Esophagus squamous epithelium (tissue), 4 donors: Measurements from ENCODE around the gene LEUTX.

ENCODE experiments used
- POLR2A ChIP-seq, 4 donors: fragments of 450-650 bp; IDR thresholded peaks; one replicate each; pipeline ENCODE4 v1.6.1; 2017; ENCODE audit warnings: antibody characterized with exemption in 4 of 4, mild to moderate bottlenecking in 4 of 4, moderate library complexity in 3 of 4
- TF ChIP-seq, protein P1 (sequence below), 6 experiments: fragments of 450-650 bp in 4 of 6; fragments of 200-600 bp in 2 of 6; sonication (generic) in 2 of 6; IDR thresholded peaks; one replicate each; pipeline ENCODE4 v1.5.1; 2016 to 2019; ENCODE audit warnings: antibody characterized with exemption in 6 of 6, mild to moderate bottlenecking in 4 of 6, moderate library complexity in 4 of 6

DNA sequence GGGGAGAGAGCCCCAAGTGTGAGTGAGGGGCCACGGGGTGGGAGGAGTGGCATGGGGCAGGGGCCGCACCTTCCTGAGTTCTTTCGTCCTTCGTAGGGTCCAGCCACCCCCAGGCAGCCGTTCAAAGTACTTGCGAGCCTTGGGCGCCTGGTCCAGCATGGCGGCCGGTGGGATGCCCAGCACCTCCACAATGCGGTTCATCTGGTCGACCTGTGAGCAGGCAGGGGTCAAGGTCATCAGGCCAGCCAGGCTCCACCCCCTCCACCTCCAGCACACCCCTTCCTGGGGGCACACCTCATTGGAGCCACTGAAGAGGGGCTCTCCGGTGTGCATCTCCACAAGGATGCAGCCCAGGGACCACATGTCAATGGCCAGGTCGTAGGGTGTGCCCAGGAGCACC, 48.6 kb downstream of the LEUTX start:
- TF ChIP-seq POLR2A (IDR thresholded peaks at IDR 0.05): no peak
- TF ChIP-seq, protein P1, sequence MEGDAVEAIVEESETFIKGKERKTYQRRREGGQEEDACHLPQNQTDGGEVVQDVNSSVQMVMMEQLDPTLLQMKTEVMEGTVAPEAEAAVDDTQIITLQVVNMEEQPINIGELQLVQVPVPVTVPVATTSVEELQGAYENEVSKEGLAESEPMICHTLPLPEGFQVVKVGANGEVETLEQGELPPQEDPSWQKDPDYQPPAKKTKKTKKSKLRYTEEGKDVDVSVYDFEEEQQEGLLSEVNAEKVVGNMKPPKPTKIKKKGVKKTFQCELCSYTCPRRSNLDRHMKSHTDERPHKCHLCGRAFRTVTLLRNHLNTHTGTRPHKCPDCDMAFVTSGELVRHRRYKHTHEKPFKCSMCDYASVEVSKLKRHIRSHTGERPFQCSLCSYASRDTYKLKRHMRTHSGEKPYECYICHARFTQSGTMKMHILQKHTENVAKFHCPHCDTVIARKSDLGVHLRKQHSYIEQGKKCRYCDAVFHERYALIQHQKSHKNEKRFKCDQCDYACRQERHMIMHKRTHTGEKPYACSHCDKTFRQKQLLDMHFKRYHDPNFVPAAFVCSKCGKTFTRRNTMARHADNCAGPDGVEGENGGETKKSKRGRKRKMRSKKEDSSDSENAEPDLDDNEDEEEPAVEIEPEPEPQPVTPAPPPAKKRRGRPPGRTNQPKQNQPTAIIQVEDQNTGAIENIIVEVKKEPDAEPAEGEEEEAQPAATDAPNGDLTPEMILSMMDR (IDR thresholded peaks at IDR 0.05): no peak
